ENCODE results near the gene C12orf54.

DNA sequence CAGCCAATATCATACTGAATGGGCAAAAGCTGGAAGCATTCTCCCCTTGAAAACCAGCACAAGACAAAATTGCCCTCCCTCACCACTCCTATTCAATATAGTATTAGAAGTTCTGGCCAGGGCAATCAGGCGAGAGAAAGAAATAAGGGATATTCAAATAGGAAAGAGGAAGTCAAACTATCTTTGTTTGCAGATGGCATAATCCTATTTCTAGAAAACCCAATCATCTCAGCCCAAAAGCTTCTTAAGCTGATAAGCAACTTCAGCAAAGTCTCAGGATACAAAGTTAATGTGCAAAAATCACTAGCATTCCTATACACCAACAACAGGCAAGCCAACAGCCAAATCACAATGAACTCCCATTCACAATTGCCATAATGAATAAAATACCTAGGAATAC lies 30.9 kb upstream of the C12orf54 start:
- TF ChIP-seq, protein P1, sequence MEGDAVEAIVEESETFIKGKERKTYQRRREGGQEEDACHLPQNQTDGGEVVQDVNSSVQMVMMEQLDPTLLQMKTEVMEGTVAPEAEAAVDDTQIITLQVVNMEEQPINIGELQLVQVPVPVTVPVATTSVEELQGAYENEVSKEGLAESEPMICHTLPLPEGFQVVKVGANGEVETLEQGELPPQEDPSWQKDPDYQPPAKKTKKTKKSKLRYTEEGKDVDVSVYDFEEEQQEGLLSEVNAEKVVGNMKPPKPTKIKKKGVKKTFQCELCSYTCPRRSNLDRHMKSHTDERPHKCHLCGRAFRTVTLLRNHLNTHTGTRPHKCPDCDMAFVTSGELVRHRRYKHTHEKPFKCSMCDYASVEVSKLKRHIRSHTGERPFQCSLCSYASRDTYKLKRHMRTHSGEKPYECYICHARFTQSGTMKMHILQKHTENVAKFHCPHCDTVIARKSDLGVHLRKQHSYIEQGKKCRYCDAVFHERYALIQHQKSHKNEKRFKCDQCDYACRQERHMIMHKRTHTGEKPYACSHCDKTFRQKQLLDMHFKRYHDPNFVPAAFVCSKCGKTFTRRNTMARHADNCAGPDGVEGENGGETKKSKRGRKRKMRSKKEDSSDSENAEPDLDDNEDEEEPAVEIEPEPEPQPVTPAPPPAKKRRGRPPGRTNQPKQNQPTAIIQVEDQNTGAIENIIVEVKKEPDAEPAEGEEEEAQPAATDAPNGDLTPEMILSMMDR (IDR thresholded peaks at IDR 0.05; ENCODE audit: low read length) = no peak
- no peak for TF ChIP-seq EZH2 (optimal IDR thresholded peaks at IDR 0.05; ENCODE audit: low read depth, low read length)
